ENCODE results near the gene SLC10A6. TPM values are rescaled to one million over a fixed set of nuclear protein-coding genes. Genes with fewer than 3 reads are reported as not detected.
"Not testable (repeated sequence)": the region's sequence is repeated elsewhere in the genome, so short reads cannot be mapped to it uniquely, and the experiment has no call there.

Gene SLC10A6
- total RNA-seq, 2 experiments from 2014 or later, result not detected

DNA sequence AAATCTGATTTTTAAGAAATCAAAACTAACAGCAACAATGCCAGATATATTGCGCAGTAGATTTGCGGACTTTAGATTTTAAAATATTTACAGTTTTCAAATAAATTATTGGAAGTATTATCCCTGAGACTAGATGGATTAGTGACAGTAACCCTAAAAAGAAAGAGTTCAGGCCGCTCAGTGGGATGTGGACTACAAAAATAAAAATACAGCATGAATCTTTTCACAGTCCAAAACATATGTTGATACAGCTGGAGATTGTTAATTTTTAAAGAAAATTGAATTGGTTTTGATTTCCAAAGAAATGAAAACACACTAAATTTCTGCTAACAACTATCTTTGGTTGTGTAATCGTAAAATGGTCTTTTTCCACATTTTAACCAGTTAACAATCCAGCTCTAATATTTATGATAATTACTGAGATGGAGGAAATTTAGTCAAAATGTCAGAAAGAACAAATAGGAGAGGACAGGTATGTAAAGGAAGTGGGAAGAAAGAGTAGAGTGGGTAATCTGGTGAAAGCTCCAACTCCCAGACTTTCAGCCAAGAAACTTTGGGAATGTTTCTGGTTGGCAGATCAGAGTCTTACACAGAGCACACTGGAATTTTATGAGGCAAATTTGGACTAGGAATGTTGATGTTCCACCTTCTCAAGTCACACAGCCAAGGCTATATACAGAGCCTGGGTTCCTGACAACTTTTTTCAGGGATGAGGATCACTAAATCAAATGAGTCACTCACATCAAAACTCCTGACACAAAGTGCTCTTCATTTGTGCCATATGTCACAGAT lies 27.9 kb upstream of the SLC10A6 start:
- TF ChIP-seq, protein P1, sequence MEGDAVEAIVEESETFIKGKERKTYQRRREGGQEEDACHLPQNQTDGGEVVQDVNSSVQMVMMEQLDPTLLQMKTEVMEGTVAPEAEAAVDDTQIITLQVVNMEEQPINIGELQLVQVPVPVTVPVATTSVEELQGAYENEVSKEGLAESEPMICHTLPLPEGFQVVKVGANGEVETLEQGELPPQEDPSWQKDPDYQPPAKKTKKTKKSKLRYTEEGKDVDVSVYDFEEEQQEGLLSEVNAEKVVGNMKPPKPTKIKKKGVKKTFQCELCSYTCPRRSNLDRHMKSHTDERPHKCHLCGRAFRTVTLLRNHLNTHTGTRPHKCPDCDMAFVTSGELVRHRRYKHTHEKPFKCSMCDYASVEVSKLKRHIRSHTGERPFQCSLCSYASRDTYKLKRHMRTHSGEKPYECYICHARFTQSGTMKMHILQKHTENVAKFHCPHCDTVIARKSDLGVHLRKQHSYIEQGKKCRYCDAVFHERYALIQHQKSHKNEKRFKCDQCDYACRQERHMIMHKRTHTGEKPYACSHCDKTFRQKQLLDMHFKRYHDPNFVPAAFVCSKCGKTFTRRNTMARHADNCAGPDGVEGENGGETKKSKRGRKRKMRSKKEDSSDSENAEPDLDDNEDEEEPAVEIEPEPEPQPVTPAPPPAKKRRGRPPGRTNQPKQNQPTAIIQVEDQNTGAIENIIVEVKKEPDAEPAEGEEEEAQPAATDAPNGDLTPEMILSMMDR (conservative IDR thresholded peaks at IDR 0.05; ENCODE audit: low read length), result no peak
- TF ChIP-seq EZH2phosphoT487 (IDR thresholded peaks at IDR 0.05; ENCODE audit: borderline replicate concordance, low read depth, low read length), result no peak
- no peaks in the 10 kb centered on the region for H3K9me3 ChIP-seq (ENCODE audit: low read length)
- intact Hi-C loops (cut with micrococcal nuclease; ENCODE audit: unreplicated experiment), result no loop called here
- H3K79me2 ChIP-seq (ENCODE audit: insufficient read depth, low read depth, low read length), result no peaks in the 10 kb centered on the region
- no peak overlapping the region for H3K4me3 ChIP-seq (ENCODE audit: low read depth, low read length, poor library complexity, severe bottlenecking)
- no peak for DNase-seq (ENCODE audit: low spot score)
- no TSS peak for BruUV-seq (replicated peaks)
- no peaks in the 10 kb centered on the region for H3K36me3 ChIP-seq (ENCODE audit: insufficient read depth, low read length)
- H4K20me1 ChIP-seq (ENCODE audit: insufficient read depth, low read length), result no peaks in the 10 kb centered on the region
- ChIA-PET POLR2A (interaction anchor here (0.6 to 0.7 kb wide), 4 partner anchors 11 to 409 kb away, joined by 3 to 8 read pairs (median 4); no protein-coding TSS in a partner anchor), CTCF (ENCODE audit: unreplicated experiment) (no interaction called here)
- H3K4me1 ChIP-seq (ENCODE audit: insufficient read depth, low read length, poor library complexity, severe bottlenecking), result no peaks in the 10 kb centered on the region
- no peak overlapping the region for H3K27ac ChIP-seq (ENCODE audit: low read depth, low read length, poor library complexity, severe bottlenecking)
- H2AFZ ChIP-seq (ENCODE audit: low read length), result no peak overlapping the region
- no peak overlapping the region for H3K4me2 ChIP-seq (ENCODE audit: low read length)
- H3K9me2 ChIP-seq (ENCODE audit: insufficient read depth, low read length), result no peaks in the 10 kb centered on the region

DNA sequence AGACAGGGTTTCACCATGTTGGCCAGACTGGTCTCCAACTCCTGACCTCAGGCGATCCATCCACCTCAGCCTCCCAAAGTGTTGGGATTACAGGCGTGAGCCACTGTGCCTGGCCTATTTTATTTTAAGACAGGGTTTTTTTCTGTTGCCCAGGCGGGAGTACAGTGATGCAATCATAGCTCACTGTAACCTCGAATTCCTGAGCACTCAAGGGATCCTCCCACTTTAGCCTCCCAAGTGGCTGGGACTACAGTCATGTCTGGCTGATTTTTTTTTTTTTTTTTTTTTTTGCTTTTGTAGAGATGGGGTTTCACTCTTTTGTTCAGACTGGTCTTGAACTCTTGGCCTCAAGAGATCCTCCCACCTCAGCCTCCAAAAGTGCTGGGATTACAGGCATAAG lies 26.3 kb upstream of the SLC10A6 start:
- H3K4me1 ChIP-seq (ENCODE audit: insufficient read depth, low read length, poor library complexity, severe bottlenecking); BruUV-seq (replicated peaks); H3K9me3 ChIP-seq (ENCODE audit: low read length); H3K27ac ChIP-seq (ENCODE audit: low read depth, low read length, poor library complexity, severe bottlenecking); H3K36me3 ChIP-seq (ENCODE audit: insufficient read depth, low read length); H3K79me2 ChIP-seq (ENCODE audit: insufficient read depth, low read depth, low read length); H4K20me1 ChIP-seq (ENCODE audit: insufficient read depth, low read length); H2AFZ ChIP-seq (ENCODE audit: low read length); H3K4me3 ChIP-seq (ENCODE audit: low read depth, low read length, poor library complexity, severe bottlenecking); intact Hi-C loops (cut with micrococcal nuclease; ENCODE audit: unreplicated experiment); DNase-seq (ENCODE audit: low spot score); H3K4me2 ChIP-seq (ENCODE audit: low read length); CTCF ChIA-PET (ENCODE audit: unreplicated experiment); H3K9me2 ChIP-seq (ENCODE audit: insufficient read depth, low read length): not testable (repeated sequence)
- POLR2A ChIA-PET, result interaction anchor here (0.6 to 0.7 kb wide), 3 partner anchors 312 to 1244 kb away, joined by 3 to 5 read pairs (median 4); no protein-coding TSS in a partner anchor

DNA sequence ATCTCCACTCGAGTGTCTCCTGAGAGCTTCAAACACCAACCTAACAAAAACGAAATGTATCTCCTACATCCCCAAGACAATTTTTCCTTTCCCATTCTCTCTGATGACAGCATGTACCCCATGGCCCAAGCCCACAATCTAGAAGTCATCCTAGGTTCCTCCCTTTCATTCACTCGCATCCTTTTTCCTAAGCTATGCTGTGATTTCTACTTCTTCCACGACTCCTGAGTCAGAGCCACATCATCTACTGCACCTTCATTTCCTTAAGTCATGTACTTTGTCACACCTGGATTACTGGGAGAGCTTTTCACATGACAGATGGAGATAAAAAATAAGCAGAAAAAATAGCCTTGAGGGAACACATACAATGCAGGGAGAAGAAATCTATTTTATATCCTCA lies 23.0 kb upstream of the SLC10A6 start:
- H4K20me1 ChIP-seq (ENCODE audit: insufficient read depth, low read length), result no peaks in the 10 kb centered on the region
- DNase-seq (ENCODE audit: low spot score), result no peak
- H3K27ac ChIP-seq (ENCODE audit: low read depth, low read length, poor library complexity, severe bottlenecking), result no peak overlapping the region
- H3K9me3 ChIP-seq (ENCODE audit: low read length), result no peaks in the 10 kb centered on the region
- intact Hi-C loops (cut with micrococcal nuclease; ENCODE audit: unreplicated experiment), result no loop called here
- no peaks in the 10 kb centered on the region for H3K79me2 ChIP-seq (ENCODE audit: insufficient read depth, low read depth, low read length)
- no peaks in the 10 kb centered on the region for H3K4me1 ChIP-seq (ENCODE audit: insufficient read depth, low read length, poor library complexity, severe bottlenecking)
- TF ChIP-seq, protein P1 (conservative IDR thresholded peaks at IDR 0.05; ENCODE audit: low read length), result no peak
- TF ChIP-seq EZH2phosphoT487 (IDR thresholded peaks at IDR 0.05; ENCODE audit: borderline replicate concordance, low read depth, low read length), result no peak
- BruUV-seq (replicated peaks), result no TSS peak
- H3K9me2 ChIP-seq (ENCODE audit: insufficient read depth, low read length), result no peaks in the 10 kb centered on the region
- H3K36me3 ChIP-seq (ENCODE audit: insufficient read depth, low read length), result no peaks in the 10 kb centered on the region
- H3K4me3 ChIP-seq (ENCODE audit: low read depth, low read length, poor library complexity, severe bottlenecking), result no peak overlapping the region
- CTCF ChIA-PET (ENCODE audit: unreplicated experiment), result no interaction called here
- POLR2A ChIA-PET, result no interaction called here
- no peak overlapping the region for H2AFZ ChIP-seq (ENCODE audit: low read length)
- H3K4me2 ChIP-seq (ENCODE audit: low read length), result no peak overlapping the region

Data from OCI-LY7 (cell line).